ENCODE results near the gene MRPL28.
"Not testable (repeated sequence)": the region's sequence is repeated elsewhere in the genome, so short reads cannot be mapped to it uniquely, and the experiment has no call there.

The MRPL28 gene

DNA sequence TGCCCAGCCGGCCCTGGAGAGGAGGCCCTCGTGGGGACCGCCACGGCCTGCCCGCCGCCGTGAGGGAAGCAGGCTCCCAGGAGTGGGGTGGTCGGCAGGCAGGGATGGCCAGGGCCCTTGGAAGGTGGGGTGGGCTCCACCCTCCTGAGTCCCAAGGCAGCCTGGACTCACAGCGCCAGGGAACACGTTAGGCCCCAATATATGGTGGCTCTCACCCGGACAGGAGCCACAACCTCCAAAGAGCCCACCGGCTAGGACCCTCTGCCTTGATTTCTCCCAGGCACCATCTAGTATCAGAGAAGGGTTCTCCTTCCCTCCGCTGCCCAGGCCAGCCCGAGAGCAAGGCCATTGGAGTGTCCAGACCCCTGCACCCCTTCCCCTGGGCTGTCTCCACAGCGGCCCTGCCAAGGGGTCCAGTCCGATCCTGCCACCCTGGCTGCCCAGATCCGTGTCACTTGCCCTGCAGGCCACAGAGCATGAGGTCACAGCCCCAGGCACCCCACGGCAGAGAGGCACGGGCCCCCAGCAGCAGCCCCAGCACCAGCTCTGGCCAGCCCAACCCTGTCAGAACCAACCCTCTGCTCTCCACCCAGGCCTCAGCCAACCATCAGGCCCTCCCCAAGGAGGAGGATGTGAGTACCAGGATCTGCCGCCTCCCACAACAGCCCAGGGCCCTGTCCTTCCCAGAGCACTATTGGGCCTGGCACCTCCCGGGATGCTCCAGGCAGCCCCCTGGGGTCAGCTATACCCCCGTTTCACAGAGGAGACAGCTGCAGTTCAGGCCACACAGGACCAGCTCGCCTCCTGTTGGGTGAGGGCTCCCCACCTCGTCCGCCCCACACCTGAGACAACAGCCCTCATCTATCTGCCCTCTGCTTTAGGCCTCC is 16.7 kb downstream of the MRPL28 start:
- no peak overlapping the region for H3K27ac Mint-ChIP-seq
- no peaks in the 10 kb centered on the region for H3K9me3 Mint-ChIP-seq
- peaks cover 44% of the 10 kb centered on the region for H3K4me1 Mint-ChIP-seq
- peaks cover 8% of the 10 kb centered on the region for H3K27me3 Mint-ChIP-seq (ENCODE audit: low read depth, poor library complexity)
- TF ChIP-seq, protein P1, sequence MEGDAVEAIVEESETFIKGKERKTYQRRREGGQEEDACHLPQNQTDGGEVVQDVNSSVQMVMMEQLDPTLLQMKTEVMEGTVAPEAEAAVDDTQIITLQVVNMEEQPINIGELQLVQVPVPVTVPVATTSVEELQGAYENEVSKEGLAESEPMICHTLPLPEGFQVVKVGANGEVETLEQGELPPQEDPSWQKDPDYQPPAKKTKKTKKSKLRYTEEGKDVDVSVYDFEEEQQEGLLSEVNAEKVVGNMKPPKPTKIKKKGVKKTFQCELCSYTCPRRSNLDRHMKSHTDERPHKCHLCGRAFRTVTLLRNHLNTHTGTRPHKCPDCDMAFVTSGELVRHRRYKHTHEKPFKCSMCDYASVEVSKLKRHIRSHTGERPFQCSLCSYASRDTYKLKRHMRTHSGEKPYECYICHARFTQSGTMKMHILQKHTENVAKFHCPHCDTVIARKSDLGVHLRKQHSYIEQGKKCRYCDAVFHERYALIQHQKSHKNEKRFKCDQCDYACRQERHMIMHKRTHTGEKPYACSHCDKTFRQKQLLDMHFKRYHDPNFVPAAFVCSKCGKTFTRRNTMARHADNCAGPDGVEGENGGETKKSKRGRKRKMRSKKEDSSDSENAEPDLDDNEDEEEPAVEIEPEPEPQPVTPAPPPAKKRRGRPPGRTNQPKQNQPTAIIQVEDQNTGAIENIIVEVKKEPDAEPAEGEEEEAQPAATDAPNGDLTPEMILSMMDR (IDR thresholded peaks at IDR 0.05), result no peak
- DNase-seq, result no peak
- H3K36me3 Mint-ChIP-seq (ENCODE audit: low read depth), result peaks cover 6% of the 10 kb centered on the region
- peak overlapping the region; percentile 34 for H3K4me3 Mint-ChIP-seq

- H3K27ac Mint-ChIP-seq, result peak within 1 kb of the TSS; percentile 83
- H3K4me1 Mint-ChIP-seq, result peaks cover 50% of the 10 kb centered on the region
- H3K36me3 Mint-ChIP-seq (ENCODE audit: low read depth), result peaks cover 6% of the 10 kb centered on the region
- TF ChIP-seq, protein P1 (IDR thresholded peaks at IDR 0.05), result no peak
- peaks cover 8% of the 10 kb centered on the region for H3K27me3 Mint-ChIP-seq (ENCODE audit: low read depth, poor library complexity)
- H3K4me3 Mint-ChIP-seq, result peak within 1 kb of the TSS; percentile 89
- DNase-seq, result peak; percentile 100
- H3K9me3 Mint-ChIP-seq, result no peaks in the 10 kb centered on the region
Observed at GRCh38 chr16:352547-353403, 17.6 kb downstream of the MRPL28 start, which contains the start of gene AXIN1. AXIN1 (minus strand) TSS chr16:352723; CDS start chr16:347025, 5,698 bp downstream.

- H3K36me3 Mint-ChIP-seq (ENCODE audit: low read depth), result peaks cover 14% of the 10 kb centered on the region
- peak overlapping the region; percentile 83 for H3K27ac Mint-ChIP-seq
- H3K27me3 Mint-ChIP-seq (ENCODE audit: low read depth, poor library complexity), result peaks cover 8% of the 10 kb centered on the region
- peaks cover 55% of the 10 kb centered on the region for H3K4me1 Mint-ChIP-seq
- H3K4me3 Mint-ChIP-seq, result peak overlapping the region; percentile 89
- DNase-seq, result peak; percentile 54
- TF ChIP-seq, protein P1 (IDR thresholded peaks at IDR 0.05), result no peak
- no peaks in the 10 kb centered on the region for H3K9me3 Mint-ChIP-seq
Observed at GRCh38 chr16:351804-352520, 18.4 kb downstream of the MRPL28 start.

GRCh38 chr16:350203-350602 is 20.1 kb downstream of the MRPL28 start:
- TF ChIP-seq, protein P1 (IDR thresholded peaks at IDR 0.05), result no peak
- Mint-ChIP-seq H3K27me3 (ENCODE audit: low read depth, poor library complexity) (peaks cover 6% of the 10 kb centered on the region), H3K9me3 (peaks cover 9% of the 10 kb centered on the region), H3K4me3 (peak overlapping the region; percentile 89), H3K4me1 (peaks cover 50% of the 10 kb centered on the region), H3K27ac (no peak overlapping the region), H3K36me3 (ENCODE audit: low read depth) (peaks cover 32% of the 10 kb centered on the region)
- no peak for DNase-seq

GRCh38 chr16:349211-349610 is 21.1 kb downstream of the MRPL28 start:
- peaks cover 40% of the 10 kb centered on the region for H3K36me3 Mint-ChIP-seq (ENCODE audit: low read depth)
- peak overlapping the region; percentile 50 for H3K4me3 Mint-ChIP-seq
- H3K9me3 Mint-ChIP-seq, result peaks cover 15% of the 10 kb centered on the region
- TF ChIP-seq, protein P1 (IDR thresholded peaks at IDR 0.05), result no peak
- H3K27me3 Mint-ChIP-seq (ENCODE audit: low read depth, poor library complexity), result peaks cover 3% of the 10 kb centered on the region
- DNase-seq, result no peak
- H3K4me1 Mint-ChIP-seq, result peaks cover 47% of the 10 kb centered on the region
- peak overlapping the region; percentile 89 for H3K27ac Mint-ChIP-seq

DNA sequence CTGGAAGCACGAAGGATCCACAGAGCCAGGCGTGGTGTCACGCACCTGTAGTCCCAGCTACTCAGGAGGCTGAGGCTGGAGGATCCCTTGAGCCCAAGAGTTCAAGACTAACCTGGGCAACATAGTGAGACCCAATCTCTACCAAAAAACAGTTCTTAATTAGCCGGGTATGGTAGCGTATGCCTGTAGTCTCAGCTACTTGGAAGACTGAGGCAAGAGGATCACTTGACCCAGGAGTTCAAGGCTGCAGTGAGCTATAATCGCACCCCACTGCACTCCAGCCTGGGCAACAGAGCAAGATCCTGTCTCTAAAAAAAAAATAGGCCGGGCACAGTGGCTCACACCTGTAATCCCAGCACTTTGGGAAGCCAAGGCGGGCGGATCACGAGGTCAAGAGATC is 21.8 kb downstream of the MRPL28 start:
- peaks cover 43% of the 10 kb centered on the region for H3K4me1 Mint-ChIP-seq
- not testable (repeated sequence) for H3K27me3 Mint-ChIP-seq (ENCODE audit: low read depth, poor library complexity); H3K4me3 Mint-ChIP-seq; DNase-seq
- peaks cover 15% of the 10 kb centered on the region for H3K9me3 Mint-ChIP-seq
- H3K27ac Mint-ChIP-seq, result peak overlapping the region; percentile 57
- H3K36me3 Mint-ChIP-seq (ENCODE audit: low read depth), result peaks cover 47% of the 10 kb centered on the region
